Calu3 (cell line): ENCODE measurements around the gene NPY. TPM values are rescaled to one million over a fixed set of nuclear protein-coding genes. Genes with fewer than 3 reads are reported as not detected.

Experiments used
- BruUV-seq: library from RNA; stranded (reverse); fragments of 400-500 nt; replicated peaks from 2 replicates; lab custom pipeline; 2021; lab: Mats Ljungman, UMichigan
- CTCF ChIA-PET: fragments of 300-600 bp; sonication (Branson Sonifier 250); formaldehyde crosslinking; loops from one replicate; lab custom pipeline; 2022; ENCODE audit warnings: antibody characterized with exemption; lab: Charles Lee
- DNase-seq: peaks from one replicate; pipeline ENCODE4 v3.0.0; 2022
- H3K27ac Mint-ChIP-seq: one replicate; pipeline ENCODE4 v1.8.0; 2022; ENCODE audit warnings: mixed read lengths; ENCODE audit not compliant: unreplicated experiment
- H3K27me3 Mint-ChIP-seq: one replicate; pipeline ENCODE4 v1.8.0; 2022; ENCODE audit warnings: mixed read lengths; ENCODE audit not compliant: unreplicated experiment
- H3K36me3 Mint-ChIP-seq: one replicate; pipeline ENCODE4 v1.8.0; 2022; ENCODE audit warnings: mild to moderate bottlenecking, moderate library complexity, mixed read lengths; ENCODE audit not compliant: insufficient read depth, unreplicated experiment
- H3K4me1 Mint-ChIP-seq: one replicate; pipeline ENCODE4 v1.8.0; 2022; ENCODE audit warnings: mild to moderate bottlenecking, low read depth, mixed read lengths; ENCODE audit not compliant: unreplicated experiment
- H3K4me3 Mint-ChIP-seq: one replicate; pipeline ENCODE4 v1.8.0; 2022; ENCODE audit warnings: mild to moderate bottlenecking, low read depth, moderate library complexity, mixed read lengths; ENCODE audit not compliant: unreplicated experiment
- H3K9me3 Mint-ChIP-seq: one replicate; pipeline ENCODE4 v1.8.0; 2022; ENCODE audit warnings: low read depth, mixed read lengths; ENCODE audit not compliant: unreplicated experiment
- CTCF ChIP-seq: fragments of 200-600 bp; IDR thresholded peaks from one replicate; pipeline ENCODE4 v1.8.0; 2022; ENCODE audit warnings: antibody characterized with exemption; ENCODE audit not compliant: unreplicated experiment
- intact Hi-C: fragments of 100-400 bp; cut with micrococcal nuclease; formaldehyde crosslinking; loops from one replicate; pipeline ENCODE4 v1.10.0; 2022; ENCODE audit not compliant: unreplicated experiment
- total RNA-seq: library from RNA; stranded (reverse); gene quantifications from 2 replicates; pipeline ENCODE4 v1.2.3, GENCODE V29; 2022

NPY gene
- total RNA-seq, 1 experiment from 2014 or later, result not detected

DNA sequence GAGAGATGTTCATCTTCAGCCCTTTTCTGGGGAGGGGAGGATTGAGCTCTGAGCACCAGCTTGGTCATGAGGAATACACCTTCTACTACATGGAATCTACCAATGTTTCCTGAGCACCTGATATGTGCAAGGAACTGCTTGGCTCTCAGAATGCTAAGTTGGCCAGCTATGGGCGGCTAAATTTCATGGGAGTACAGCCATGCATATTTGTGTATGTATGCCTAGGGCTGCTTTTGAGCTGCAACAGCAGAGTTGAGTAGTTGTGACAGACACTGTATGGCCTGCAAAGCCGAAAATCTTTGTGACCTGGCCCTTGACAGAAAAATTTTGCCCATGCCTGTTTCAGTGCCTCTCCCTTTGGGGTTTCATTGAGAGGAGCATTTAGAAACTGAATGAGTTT, 44.9 kb downstream of the NPY start:
- no peaks in the 10 kb centered on the region for H3K36me3 Mint-ChIP-seq
- intact Hi-C loops, result no loop called here
- H3K27me3 Mint-ChIP-seq, result peaks cover 61% of the 10 kb centered on the region
- no peaks in the 10 kb centered on the region for H3K4me1 Mint-ChIP-seq
- TF ChIP-seq CTCF, result no peak
- no peak overlapping the region for H3K27ac Mint-ChIP-seq
- no TSS peak for BruUV-seq
- H3K9me3 Mint-ChIP-seq, result peaks cover 6% of the 10 kb centered on the region
- CTCF ChIA-PET, result interaction anchor here (0.6 kb wide), 1 partner anchor 66 kb away, joined by 5 read pairs; no protein-coding TSS in a partner anchor
- H3K4me3 Mint-ChIP-seq, result no peak overlapping the region
- no peak for DNase-seq

DNA sequence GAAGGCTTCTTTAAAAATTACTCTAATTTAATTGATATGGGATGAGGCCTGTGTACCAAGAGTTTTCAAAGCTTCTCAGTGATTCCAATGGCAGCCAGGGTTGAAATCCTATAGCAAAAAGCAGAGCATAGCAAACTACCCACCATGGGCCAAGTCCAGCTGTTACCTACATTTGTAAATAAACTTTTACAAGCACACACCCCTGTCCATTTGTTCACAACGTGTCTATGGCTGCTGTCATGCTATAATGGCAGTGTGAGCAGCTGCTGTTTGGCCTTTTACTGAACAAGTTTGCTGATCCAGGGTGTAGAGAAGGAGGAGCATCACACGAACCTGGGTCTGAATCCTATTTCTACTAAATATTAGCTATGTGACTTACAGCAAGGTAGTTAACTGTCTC, 50.0 kb downstream of the NPY start:
- Mint-ChIP-seq H3K9me3 (peaks cover 6% of the 10 kb centered on the region), H3K27me3 (peaks cover 26% of the 10 kb centered on the region), H3K4me3 (no peak overlapping the region), H3K36me3 (no peaks in the 10 kb centered on the region), H3K4me1 (no peaks in the 10 kb centered on the region), H3K27ac (no peak overlapping the region)
- CTCF ChIA-PET, result no interaction called here
- no TSS peak for BruUV-seq
- intact Hi-C loops, result no loop called here
- no peak for TF ChIP-seq CTCF
- DNase-seq, result no peak

GRCh38 chr7:24334627-24335026, 50.6 kb downstream of the NPY start:
- peaks cover 6% of the 10 kb centered on the region for H3K9me3 Mint-ChIP-seq
- no peaks in the 10 kb centered on the region for H3K36me3 Mint-ChIP-seq
- no peak overlapping the region for H3K4me3 Mint-ChIP-seq
- intact Hi-C loops, result no loop called here
- H3K4me1 Mint-ChIP-seq, result no peaks in the 10 kb centered on the region
- CTCF ChIA-PET, result interaction anchor here (0.6 to 0.9 kb wide), 2 partner anchors 9 to 11 kb away, joined by 3 read pairs; no protein-coding TSS in a partner anchor
- peaks cover 26% of the 10 kb centered on the region for H3K27me3 Mint-ChIP-seq
- no peak for TF ChIP-seq CTCF
- H3K27ac Mint-ChIP-seq, result no peak overlapping the region
- BruUV-seq, result no TSS peak
- no peak for DNase-seq

GRCh38 chr7:24336461-24336860, 52.5 kb downstream of the NPY start:
- no peak for DNase-seq
- no peak for TF ChIP-seq CTCF
- no peak overlapping the region for H3K4me3 Mint-ChIP-seq
- H3K9me3 Mint-ChIP-seq, result peaks cover 6% of the 10 kb centered on the region
- intact Hi-C loops, result no loop called here
- H3K4me1 Mint-ChIP-seq, result no peaks in the 10 kb centered on the region
- BruUV-seq, result no TSS peak
- H3K27me3 Mint-ChIP-seq, result peaks cover 26% of the 10 kb centered on the region
- CTCF ChIA-PET, result interaction anchor here (0.6 to 1.4 kb wide), 4 partner anchors 10 to 76 kb away, joined by 3 to 5 read pairs (median 4); no protein-coding TSS in a partner anchor
- H3K27ac Mint-ChIP-seq, result no peak overlapping the region
- H3K36me3 Mint-ChIP-seq, result no peaks in the 10 kb centered on the region
